Fibroblast of villous mesenchyme (primary cell): ENCODE results near the gene ATAD3B. TPM values are rescaled to one million over a fixed set of nuclear protein-coding genes. Genes with fewer than 3 reads are reported as not detected.
"Not testable (repeated sequence)": the region's sequence is repeated elsewhere in the genome, so short reads cannot be mapped to it uniquely, and the experiment has no call there.

ENCODE experiments used
- DNase-seq: peaks from one replicate; pipeline ENCODE4 v3.0.0-alpha.2; 2010; ENCODE audit warnings: low read depth
- H3K4me3 ChIP-seq: 2 replicates; pipeline ENCODE4 v1.5.1; 2011; ENCODE audit warnings: low read depth, mild to moderate bottlenecking, low read length
- CTCF ChIP-seq: IDR thresholded peaks from 2 replicates; pipeline ENCODE4 v1.5.1; 2012; ENCODE audit warnings: low read depth, mild to moderate bottlenecking, low read length; ENCODE audit not compliant: insufficient read depth
- total RNA-seq: library from RNA; depleted of rRNA; stranded (reverse); fragments of >200 nt; gene quantifications from 2 replicates; pipeline ENCODE4 v1.2.3, GENCODE V29; 2012

The ATAD3B gene
- total RNA-seq, 1 donor: 17.3 TPM

GRCh38 chr1:1425753-1426495 lies 45.6 kb upstream of the ATAD3B start:
- no peak for TF ChIP-seq CTCF
- H3K4me3 ChIP-seq: no peak overlapping the region
- no peak for DNase-seq

GRCh38 chr1:1426496-1427105 lies 45.0 kb upstream of the ATAD3B start:
- H3K4me3 ChIP-seq: no peak overlapping the region
- TF ChIP-seq CTCF: no peak
- no peak for DNase-seq

GRCh38 chr1:1427106-1427819 lies 44.3 kb upstream of the ATAD3B start:
- TF ChIP-seq CTCF: no peak
- H3K4me3 ChIP-seq: peak overlapping the region; percentile 48
- no peak for DNase-seq

DNA sequence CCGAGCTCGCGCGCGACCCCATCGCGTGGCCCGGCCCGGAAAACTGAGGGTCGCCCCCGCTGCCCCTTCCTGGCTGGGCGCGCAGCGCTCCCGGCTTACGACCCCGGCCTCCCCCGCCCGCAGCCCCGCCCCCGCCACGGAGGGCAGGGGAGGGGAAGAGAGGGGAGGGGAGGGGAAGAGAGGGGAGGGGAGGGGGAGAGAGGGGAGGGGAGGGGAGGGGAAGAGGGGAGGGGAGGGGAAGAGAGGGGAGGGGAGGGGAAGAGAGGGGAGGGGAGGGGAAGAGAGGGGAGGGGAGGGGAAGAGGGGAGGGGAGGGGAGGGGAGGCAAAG lies 43.8 kb upstream of the ATAD3B start:
- no peak for DNase-seq
- peak overlapping the region; percentile 48 for H3K4me3 ChIP-seq
- no peak for TF ChIP-seq CTCF

- TF ChIP-seq CTCF: no peak
- H3K4me3 ChIP-seq: no peak overlapping the region
- DNase-seq: no peak
Measured at GRCh38 chr1:1428174-1428573, 43.4 kb upstream of the ATAD3B start.

- H3K4me3 ChIP-seq, DNase-seq: not testable (repeated sequence)
Measured at GRCh38 chr1:1428967-1429366, 42.6 kb upstream of the ATAD3B start.

- TF ChIP-seq CTCF: no peak
- no peak overlapping the region for H3K4me3 ChIP-seq
- peak; percentile 61 for DNase-seq
Measured at GRCh38 chr1:1429671-1430073, 41.9 kb upstream of the ATAD3B start.
